NB4 (cell line): ENCODE data around the gene EPN2.
"Not testable (repeated sequence)": the region's sequence is repeated elsewhere in the genome, so short reads cannot be mapped to it uniquely, and the experiment has no call there.

ENCODE experiments used
- DNase-seq: peaks from one replicate; pipeline ENCODE4 v3.0.0; 2010; ENCODE audit warnings: low read depth
- H3K4me3 ChIP-seq: one replicate; pipeline ENCODE4 v1.5.1; 2011; ENCODE audit warnings: mild to moderate bottlenecking, low read depth, low read length, moderate library complexity
- CTCF ChIP-seq: IDR thresholded peaks from one replicate; pipeline ENCODE4 v1.5.1; 2012; ENCODE audit warnings: low read depth, low read length
- MAX ChIP-seq: IDR thresholded peaks from 2 replicates; pipeline ENCODE4 v1.6.1; 2011; ENCODE audit warnings: low read depth, low read length
- MYC ChIP-seq: IDR thresholded peaks from 2 replicates; pipeline ENCODE4 v1.6.1; 2011; ENCODE audit warnings: low read depth, low read length
- POLR2A ChIP-seq: IDR thresholded peaks from 2 replicates; pipeline ENCODE4 v1.6.1; 2011; ENCODE audit warnings: mild to moderate bottlenecking; ENCODE audit not compliant: insufficient read length; ENCODE audit errors: extremely low read depth

Gene EPN2

GRCh38 chr17:19348806-19349205 lies 111.6 kb downstream of the EPN2 start:
- no peak for DNase-seq
- no peak for TF ChIP-seq MAX
- TF ChIP-seq POLR2A, result no peak
- TF ChIP-seq MYC, result no peak
- TF ChIP-seq CTCF, result no peak
- H3K4me3 ChIP-seq, result no peak overlapping the region

- not testable (repeated sequence) for DNase-seq, H3K4me3 ChIP-seq
These were observed 116.2 kb downstream of the EPN2 start for GRCh38 chr17:19353401-19353800.

GRCh38 chr17:19354748-19355147 lies 117.6 kb downstream of the EPN2 start:
- no peak for TF ChIP-seq MAX
- no peak for TF ChIP-seq CTCF
- TF ChIP-seq MYC, result no peak
- no peak for TF ChIP-seq POLR2A
- DNase-seq, result no peak
- no peak overlapping the region for H3K4me3 ChIP-seq

- H3K4me3 ChIP-seq, result no peak overlapping the region
- no peak for DNase-seq
- TF ChIP-seq MAX (no peak), MYC (no peak), CTCF (no peak), POLR2A (no peak)
These were observed 120.2 kb downstream of the EPN2 start for GRCh38 chr17:19357351-19357750.

- no peak for DNase-seq
- TF ChIP-seq POLR2A, result no peak
- no peak for TF ChIP-seq MAX
- no peak for TF ChIP-seq CTCF
- TF ChIP-seq MYC, result no peak
- no peak overlapping the region for H3K4me3 ChIP-seq
These were observed 120.6 kb downstream of the EPN2 start for GRCh38 chr17:19357761-19358160.

- no peak for DNase-seq
- TF ChIP-seq MAX (no peak), POLR2A (no peak), CTCF (no peak), MYC (no peak)
- H3K4me3 ChIP-seq, result no peak overlapping the region
These were observed 122.0 kb downstream of the EPN2 start for GRCh38 chr17:19359151-19359550.
